GM12864 (cell line): Measurements from ENCODE around the gene GPR173.

Source experiments
- DNase-seq: peaks from one replicate; pipeline ENCODE4 v3.0.0-alpha.2; 2011; ENCODE audit warnings: low read depth
- H3K4me3 ChIP-seq: 2 replicates; pipeline ENCODE4 v1.5.1; 2011; ENCODE audit warnings: mild to moderate bottlenecking, low read depth, low read length, control low read depth
- CTCF ChIP-seq: IDR thresholded peaks from 2 replicates; pipeline ENCODE4 v1.5.1; 2011; ENCODE audit warnings: low read depth, mild to moderate bottlenecking, moderate library complexity, low read length, control low read depth, inconsistent platforms; ENCODE audit errors: missing control alignments

GPR173 gene, protein sequence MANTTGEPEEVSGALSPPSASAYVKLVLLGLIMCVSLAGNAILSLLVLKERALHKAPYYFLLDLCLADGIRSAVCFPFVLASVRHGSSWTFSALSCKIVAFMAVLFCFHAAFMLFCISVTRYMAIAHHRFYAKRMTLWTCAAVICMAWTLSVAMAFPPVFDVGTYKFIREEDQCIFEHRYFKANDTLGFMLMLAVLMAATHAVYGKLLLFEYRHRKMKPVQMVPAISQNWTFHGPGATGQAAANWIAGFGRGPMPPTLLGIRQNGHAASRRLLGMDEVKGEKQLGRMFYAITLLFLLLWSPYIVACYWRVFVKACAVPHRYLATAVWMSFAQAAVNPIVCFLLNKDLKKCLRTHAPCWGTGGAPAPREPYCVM

DNA sequence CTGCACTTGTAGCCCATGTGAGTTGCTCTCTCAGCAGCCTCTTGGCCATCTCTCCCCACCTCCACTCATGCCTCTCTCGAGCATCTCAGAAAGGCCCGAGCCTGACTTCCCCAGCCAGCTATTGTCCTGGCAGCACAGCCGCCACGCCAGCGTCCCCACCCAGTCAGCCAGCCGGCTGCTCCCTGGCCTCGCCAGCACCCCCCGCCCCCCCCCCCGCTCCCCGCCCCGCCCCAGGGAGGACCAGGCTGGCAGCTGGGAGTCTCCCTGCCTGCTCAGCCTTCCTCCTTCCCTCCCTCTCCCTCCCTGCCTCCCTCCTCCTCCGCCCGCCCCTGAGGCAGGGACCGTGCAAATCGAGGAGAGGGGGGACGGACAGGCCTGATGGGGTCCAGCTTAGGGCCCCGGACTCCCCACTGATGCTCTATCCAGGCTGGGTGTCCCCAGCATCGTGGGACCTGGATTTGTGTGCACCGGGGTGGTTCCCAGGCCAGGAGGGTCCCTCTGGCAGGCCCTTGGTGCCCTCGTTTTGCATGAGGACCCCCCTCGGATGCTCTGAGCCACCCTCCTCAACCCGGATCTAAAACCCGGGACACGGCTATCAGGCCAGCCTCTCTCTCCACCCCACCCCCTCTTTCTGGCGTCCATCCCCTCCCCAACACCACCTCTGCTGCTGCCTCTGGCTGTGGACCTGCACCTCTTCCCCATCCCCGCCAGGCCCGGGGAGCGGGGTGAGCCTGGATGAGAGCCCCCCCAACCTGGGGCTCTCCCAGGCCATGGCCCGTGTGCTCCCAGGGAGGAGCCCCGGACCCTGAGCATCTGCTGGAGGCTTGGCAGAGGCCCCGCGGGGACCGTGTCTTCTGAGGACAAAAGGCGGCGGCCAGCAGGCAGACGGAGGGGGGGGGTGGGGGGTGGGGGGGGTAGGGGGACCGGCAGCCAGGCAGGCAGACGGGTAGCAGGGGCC, at the start of gene GPR173:
GPR173 (plus strand) TSS at position 621 of the 958 bp plus-strand sequence. CDS start 27,833 bp downstream, outside the sequence.
- DNase-seq: no peak
- H3K4me3 ChIP-seq: no peak within 1 kb of the TSS

DNA sequence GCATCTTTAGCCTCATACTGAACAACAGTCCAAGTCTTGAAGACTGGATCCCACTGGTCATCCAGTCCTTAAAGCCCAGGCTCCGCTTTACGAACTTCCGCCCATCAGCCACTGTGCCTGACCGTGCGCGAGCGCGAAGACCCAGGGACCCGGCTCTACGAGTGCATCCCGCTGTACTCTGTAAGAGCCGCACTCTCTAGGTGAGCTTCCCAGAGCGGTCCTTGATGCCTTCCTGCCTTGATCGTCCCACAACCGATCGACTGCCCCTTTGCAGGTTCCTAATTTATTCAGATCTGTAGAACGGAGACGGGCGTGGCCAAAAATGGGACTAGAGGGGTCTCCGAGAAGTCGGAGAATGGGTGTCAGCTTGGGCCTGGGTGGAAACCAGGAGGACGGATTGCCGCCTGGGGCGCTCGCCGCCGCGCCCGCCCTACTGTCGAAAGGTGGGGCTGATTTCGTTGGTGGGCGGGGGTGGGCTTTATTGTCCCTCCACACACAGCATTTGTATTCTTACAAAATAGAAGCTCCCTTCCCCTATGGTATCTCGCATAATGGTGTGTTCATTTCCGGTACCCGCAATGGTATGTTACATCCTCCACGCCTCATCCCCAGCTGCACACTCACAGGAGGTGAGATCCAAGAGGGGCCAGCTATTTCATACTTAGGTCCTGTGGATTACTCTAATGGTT, 48.0 kb upstream of the GPR173 start:
- no peak overlapping the region for H3K4me3 ChIP-seq
- TF ChIP-seq CTCF: no peak
- DNase-seq: no peak

More for the DNA sequence above, at the start of gene GPR173:
- TF ChIP-seq CTCF: no peak

GRCh38 chrX:53001958-53002357, 46.6 kb upstream of the GPR173 start:
- TF ChIP-seq CTCF: no peak
- DNase-seq: no peak
- no peak overlapping the region for H3K4me3 ChIP-seq

DNA sequence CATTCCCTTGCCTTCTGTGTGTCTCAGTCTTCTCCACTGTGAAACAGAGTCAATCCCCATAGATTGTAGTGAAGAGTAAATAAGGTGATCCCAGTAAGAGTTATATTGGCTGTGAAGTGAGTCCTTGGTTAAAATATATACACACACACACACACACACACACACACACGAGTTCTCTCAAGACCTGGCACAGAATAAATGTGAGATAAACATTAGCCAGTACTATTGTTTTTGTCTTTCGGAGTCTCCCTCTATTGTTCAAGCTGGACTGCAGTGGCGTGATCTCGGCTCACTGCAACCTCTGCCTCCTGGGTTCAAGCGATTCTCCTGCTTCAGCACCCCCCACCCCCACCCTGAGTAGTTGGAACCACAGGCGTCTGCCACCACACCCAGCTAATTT, 45.5 kb upstream of the GPR173 start:
- no peak for TF ChIP-seq CTCF
- DNase-seq: no peak
- no peak overlapping the region for H3K4me3 ChIP-seq

- H3K4me3 ChIP-seq: no peak overlapping the region
- TF ChIP-seq CTCF: no peak
- no peak for DNase-seq
Measured at GRCh38 chrX:53004038-53004437, 44.6 kb upstream of the GPR173 start.

- no peak overlapping the region for H3K4me3 ChIP-seq
- no peak for TF ChIP-seq CTCF
- no peak for DNase-seq
Measured at GRCh38 chrX:53004811-53005210, 43.8 kb upstream of the GPR173 start.
